Measurements from ENCODE around the gene MTX1. TPM values are rescaled to one million over a fixed set of nuclear protein-coding genes. Genes with fewer than 3 reads are reported as not detected.
A peak's percentile ranks its signal among the peaks of the same experiment; 100 is the strongest.

The MTX1 gene
- total and polyA plus RNA-seq, 9 of the 15 experiments (the other 6 are each of a cell fraction or from before 2014, with no cell fraction given) = 29.1 to 98.4 (median 66.9) TPM

GRCh38 chr1:155172732-155173477, 35.6 kb upstream of the MTX1 start, which contains the start of gene KRTCAP2 (continued):
- TF ChIP-seq ZNF830 (CRISPR knock-in tag; IDR thresholded peaks at IDR 0.05) = peak; percentile 73; the same call in 1 of the 2 replicates
- 0 out of 2 replicates have a peak, but pooled peaks have one; percentile 39 for TF ChIP-seq CEBPG (CRISPR knock-in tag; IDR thresholded peaks at IDR 0.05)
- TF ChIP-seq CEBPG (tag; conservative IDR thresholded peaks at IDR 0.05 in 1 of 2, IDR thresholded peaks at IDR 0.05 in 1 of 2) = no peak
- TF ChIP-seq U2AF2 (optimal IDR thresholded peaks at IDR 0.05; ENCODE audit: low read depth, low read length) = no peak
- peak; percentile 43; the same call in 1 of the 2 replicates for TF ChIP-seq MTA3 (IDR thresholded peaks at IDR 0.05; ENCODE audit: borderline replicate concordance)
- TF ChIP-seq IFI16 (CRISPR knock-in tag; IDR thresholded peaks at IDR 0.05) = no peak
- no peak for TF ChIP-seq AFF1 (IDR thresholded peaks at IDR 0.05; ENCODE audit: low read depth in 1 of 2, partially characterized antibody in 2 of 2)

Data from K562 (cell line).